ENCODE measurements around the gene PDSS2. TPM values are rescaled to one million over a fixed set of nuclear protein-coding genes. Genes with fewer than 3 reads are reported as not detected.
A peak's percentile ranks its signal among the peaks of the same experiment; 100 is the strongest.
"Not testable (repeated sequence)": the region's sequence is repeated elsewhere in the genome, so short reads cannot be mapped to it uniquely, and the experiment has no call there.

PDSS2 gene
- total RNA-seq, 1 donor from 2014 or later: 15.6 TPM

- DNase-seq (no peak), ATAC-seq (ENCODE audit: poor library complexity) (no peak)
- intact Hi-C loops (cut with DNase I): no loop called here
Observed at GRCh38 chr6:107215334-107215733, 244.0 kb downstream of the PDSS2 start.

- intact Hi-C loops (cut with DNase I): no loop called here
- DNase-seq (no peak), ATAC-seq (ENCODE audit: poor library complexity) (no peak)
Observed at GRCh38 chr6:107214655-107215054, 244.7 kb downstream of the PDSS2 start.

GRCh38 chr6:107209406-107210305 lies 249.7 kb downstream of the PDSS2 start:
- ATAC-seq (ENCODE audit: poor library complexity) (no peak), DNase-seq (no peak)
- intact Hi-C loops (cut with DNase I): no loop called here

- intact Hi-C loops (cut with DNase I): no loop called here
- DNase-seq (no peak), ATAC-seq (ENCODE audit: poor library complexity) (no peak)
Observed at GRCh38 chr6:107207251-107207873, 252.0 kb downstream of the PDSS2 start.

- ATAC-seq (ENCODE audit: poor library complexity): no peak
- intact Hi-C loops (cut with DNase I): no loop called here
- no peak for DNase-seq
Observed at GRCh38 chr6:107205058-107205998, 254.0 kb downstream of the PDSS2 start.

GRCh38 chr6:107202876-107203468 lies 256.4 kb downstream of the PDSS2 start:
- intact Hi-C loops (cut with DNase I): no loop called here
- DNase-seq: no peak
- no peak for ATAC-seq (ENCODE audit: poor library complexity)

GRCh38 chr6:107198631-107199416 lies 260.5 kb downstream of the PDSS2 start:
- ATAC-seq (ENCODE audit: poor library complexity) (no peak), DNase-seq (no peak)
- intact Hi-C loops (cut with DNase I): no loop called here

GRCh38 chr6:107196152-107196551 lies 263.2 kb downstream of the PDSS2 start:
- no peak for DNase-seq
- ATAC-seq (ENCODE audit: poor library complexity): no peak
- intact Hi-C loops (cut with DNase I): no loop called here

GRCh38 chr6:107194723-107195122 lies 264.6 kb downstream of the PDSS2 start:
- DNase-seq; intact Hi-C loops (cut with DNase I): not testable (repeated sequence)

GRCh38 chr6:107192830-107193229 lies 266.5 kb downstream of the PDSS2 start:
- ATAC-seq (ENCODE audit: poor library complexity): no peak

More at GRCh38 chr6:107194723-107195122, 264.6 kb downstream of the PDSS2 start:
- not testable (repeated sequence) for ATAC-seq (ENCODE audit: poor library complexity)

GRCh38 chr6:107187630-107188029 lies 271.7 kb downstream of the PDSS2 start:
- intact Hi-C loops (cut with DNase I): no loop called here
- DNase-seq: no peak
- no peak for ATAC-seq (ENCODE audit: poor library complexity)

More at GRCh38 chr6:107192830-107193229, 266.5 kb downstream of the PDSS2 start:
- intact Hi-C loops (cut with DNase I): no loop called here
- DNase-seq: no peak

GRCh38 chr6:107186047-107186446 lies 273.3 kb downstream of the PDSS2 start:
- no peak for DNase-seq
- ATAC-seq (ENCODE audit: poor library complexity): no peak
- intact Hi-C loops (cut with DNase I): no loop called here

GRCh38 chr6:107185391-107185970 lies 273.9 kb downstream of the PDSS2 start:
- intact Hi-C loops (cut with DNase I): no loop called here
- ATAC-seq (ENCODE audit: poor library complexity): peak; percentile 58
- no peak for DNase-seq

GRCh38 chr6:107184435-107184834 lies 274.9 kb downstream of the PDSS2 start:
- DNase-seq (no peak), ATAC-seq (ENCODE audit: poor library complexity) (no peak)
- intact Hi-C loops (cut with DNase I): no loop called here

GRCh38 chr6:107180099-107180498 lies 279.3 kb downstream of the PDSS2 start:
- no peak for ATAC-seq (ENCODE audit: poor library complexity)
- intact Hi-C loops (cut with DNase I): no loop called here
- DNase-seq: no peak

GRCh38 chr6:107179004-107179403 lies 280.4 kb downstream of the PDSS2 start:
- no peak for ATAC-seq (ENCODE audit: poor library complexity)
- intact Hi-C loops (cut with DNase I): no loop called here
- DNase-seq: no peak

- intact Hi-C loops (cut with DNase I): no loop called here
- DNase-seq (no peak), ATAC-seq (ENCODE audit: poor library complexity) (no peak)
Observed at GRCh38 chr6:107173779-107174178, 285.6 kb downstream of the PDSS2 start.

- intact Hi-C loops (cut with DNase I): no loop called here
- DNase-seq (no peak), ATAC-seq (ENCODE audit: poor library complexity) (no peak)
Observed at GRCh38 chr6:107171513-107171912, 287.9 kb downstream of the PDSS2 start.
